Right ventricle myocardium inferior (tissue), 1 donor: ENCODE results near the gene PPIL1. TPM values are rescaled to one million over a fixed set of nuclear protein-coding genes. Genes with fewer than 3 reads are reported as not detected.

Experiments used
- ATAC-seq: fragments of 200-7000 bp; cut with Tn5 transposase; one replicate; pipeline ENCODE4 v1.9.1; 2020; ENCODE audit warnings: mild to moderate bottlenecking, moderate library complexity
- DNase-seq: peaks from one replicate; pipeline ENCODE4 v3.0.0; 2021; ENCODE audit errors: missing footprints
- intact Hi-C: fragments of 100-400 bp; cut with DNase I; formaldehyde crosslinking; loops from one replicate; pipeline ENCODE4 v1.11.0; 2022
- long read RNA-seq: library from polyadenylated mRNA; unstranded; transcript quantifications from one replicate; pipeline ENCODE4 v2.0.0, GENCODE V29; 2021
- total RNA-seq: library from RNA; stranded (reverse); fragmentation: NEBNext Ultra II Directional; extraction: Animal tissue kit (Norgen Biotek cat#: 25700); gene quantifications from one replicate; pipeline ENCODE4 v1.2.1, GENCODE V29; 2021
- donor health status: DM: no; HTN: yes; CAD: no; lungs with severe emphysema.

Gene PPIL1
- total RNA-seq = 70.1 TPM
- long read RNA-seq, transcript PPIL1-201 (4 exons, 1,739 nt) = major isoform, 23 of 28 reads
- long read RNA-seq, partial matches to known transcripts = 5 of 28 reads
- long read RNA-seq, other reads (novel, unspliced or antisense) = 0 of 28 reads

DNA sequence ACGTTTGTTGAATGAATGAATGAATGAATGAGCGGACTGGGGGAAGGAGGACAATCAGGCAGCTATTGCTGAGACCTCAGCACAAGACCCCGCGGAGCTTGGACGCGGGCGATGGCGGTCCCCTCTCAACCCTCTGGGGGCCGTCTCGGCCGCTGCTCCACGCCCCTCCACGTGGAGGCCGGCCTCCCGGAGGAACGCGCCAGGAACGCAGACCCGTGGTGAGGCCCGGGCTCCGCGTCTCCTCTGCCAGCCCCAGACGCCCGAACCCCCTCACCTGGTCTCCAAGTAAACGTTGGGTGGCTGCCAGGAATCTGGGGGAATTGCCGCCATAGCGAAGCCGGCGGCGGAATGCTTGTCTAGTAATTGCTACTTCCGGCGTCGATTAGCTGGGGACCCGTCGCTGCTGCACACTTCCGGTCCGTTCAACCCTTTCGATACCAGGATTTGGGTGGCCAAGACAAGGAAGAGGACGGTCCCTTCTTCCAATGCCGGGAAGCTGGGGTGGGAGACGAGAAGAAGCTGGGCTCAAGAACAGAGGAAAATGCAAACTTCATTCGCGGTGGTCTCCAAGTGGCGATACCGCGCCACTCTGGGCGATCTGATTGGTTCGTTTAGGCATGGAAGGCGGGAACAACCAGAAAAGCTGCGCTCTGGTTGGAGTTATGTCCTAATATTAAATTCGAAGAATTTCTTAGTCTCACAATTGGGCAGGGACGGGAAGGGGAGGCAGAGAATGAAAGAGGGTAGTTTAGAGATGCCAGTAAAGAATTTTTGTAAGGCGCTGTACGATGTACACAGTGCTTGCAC is at the start of gene PPIL1:
Gene PPIL1 (minus strand): TSS at position 361 of the 807 bp plus-strand sequence. CDS start 31 bp downstream, at position 330.
- peak; percentile 91 for DNase-seq
- intact Hi-C loops = no loop called here

GRCh38 chr6:36924131-36924530 is 49.5 kb upstream of the PPIL1 start:
- no peak for DNase-seq
- intact Hi-C loops = no loop called here
- ATAC-seq = no peak

More for the DNA sequence above, at the start of gene PPIL1:
- ATAC-seq = peak; percentile 87

DNA sequence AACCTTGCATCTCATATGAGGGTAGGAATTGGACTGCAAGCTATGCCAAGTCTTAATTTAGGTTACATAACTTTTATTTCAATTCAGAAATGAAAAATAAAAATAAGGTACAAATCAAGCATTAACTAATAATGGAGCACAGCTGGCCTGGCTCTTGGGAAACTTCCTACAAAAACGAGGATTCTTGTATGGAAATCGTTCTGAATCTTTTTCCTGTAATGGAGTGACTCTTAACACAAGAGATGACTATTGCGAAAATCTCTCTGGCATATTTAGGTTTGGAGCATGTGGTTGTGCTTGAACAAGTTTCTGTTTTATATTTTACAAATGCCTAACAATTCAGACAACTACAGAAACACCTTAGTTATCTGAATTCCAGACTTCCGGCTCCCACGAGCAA is 45.9 kb upstream of the PPIL1 start:
- no peak for ATAC-seq
- intact Hi-C loops = no loop called here
- DNase-seq = no peak

DNA sequence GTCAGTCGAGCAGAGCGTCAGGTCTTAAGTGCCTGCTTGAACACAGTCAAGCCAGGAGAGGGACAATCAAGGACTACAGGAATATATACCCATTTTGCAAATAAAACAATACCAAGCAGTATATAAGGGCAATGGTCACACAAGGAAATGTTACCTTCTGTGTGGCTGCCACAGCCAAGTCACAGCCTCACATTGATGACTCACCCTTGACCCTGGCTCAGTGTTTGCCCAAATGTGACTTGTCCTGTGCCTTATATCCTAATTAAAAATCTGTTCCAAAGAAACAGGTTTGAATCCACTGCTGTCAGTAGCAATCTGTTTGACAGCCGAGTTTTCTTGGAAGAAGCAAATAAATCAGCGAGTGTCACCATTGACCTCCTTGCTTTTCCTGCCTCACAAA is 45.4 kb upstream of the PPIL1 start:
- intact Hi-C loops = no loop called here

GRCh38 chr6:36917541-36918193 is 43.1 kb upstream of the PPIL1 start:
- ATAC-seq = peak; percentile 70
- no peak for DNase-seq
- intact Hi-C loops = loop anchor here (5.0 kb wide), 1 partner anchor 45 kb away; no protein-coding TSS in a partner anchor

More for the DNA sequence above, 45.4 kb upstream of the PPIL1 start:
- DNase-seq = no peak
- no peak for ATAC-seq

DNA sequence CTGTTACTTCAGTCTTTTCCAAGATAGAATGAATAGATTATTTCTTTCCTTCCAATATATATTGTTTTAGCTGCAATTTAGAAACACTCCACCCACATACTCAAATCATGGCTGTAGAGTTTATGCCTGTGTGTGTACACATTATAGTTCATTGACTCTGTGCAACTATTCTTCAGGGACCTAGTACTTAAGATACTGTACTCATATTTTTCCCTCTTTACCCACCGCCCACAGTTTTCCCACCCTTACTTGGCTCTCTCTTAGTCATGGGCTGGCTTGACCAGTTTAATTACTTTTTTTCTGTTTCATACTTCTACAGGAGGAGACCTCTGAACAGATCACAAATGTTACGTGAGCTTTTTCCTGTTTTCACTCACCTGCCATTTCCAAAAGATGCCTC is 41.5 kb upstream of the PPIL1 start:
- ATAC-seq = no peak
- no peak for DNase-seq
- intact Hi-C loops = loop anchor here (5.0 kb wide), 1 partner anchor 46 kb away; no protein-coding TSS in a partner anchor

DNA sequence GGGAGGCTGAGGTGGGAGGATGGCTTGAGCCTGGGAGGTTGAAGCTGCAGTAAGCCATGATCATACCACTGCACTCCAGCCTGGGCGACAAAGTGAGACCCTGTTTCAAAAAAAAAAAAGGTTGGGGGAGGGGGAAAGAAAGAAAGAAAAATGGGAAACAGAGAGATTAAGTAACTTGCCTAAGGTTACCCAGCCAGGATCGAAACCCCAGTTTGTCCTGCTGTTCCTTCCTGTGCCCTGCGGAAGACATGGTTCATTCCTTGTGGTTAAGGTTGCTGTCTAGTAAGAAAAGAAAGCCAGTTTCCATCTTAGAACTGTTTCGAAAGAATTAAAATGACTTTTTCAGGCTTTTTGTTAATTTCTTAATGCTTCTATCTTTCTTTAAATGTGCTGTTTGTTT is 41.0 kb upstream of the PPIL1 start:
- ATAC-seq (no peak), DNase-seq (no peak)
- intact Hi-C loops = loop anchor here (5.0 kb wide), 1 partner anchor 47 kb away; no protein-coding TSS in a partner anchor

- intact Hi-C loops = no loop called here
- DNase-seq = no peak
- ATAC-seq = no peak
Observed at GRCh38 chr6:36914227-36914794, 39.7 kb upstream of the PPIL1 start.

DNA sequence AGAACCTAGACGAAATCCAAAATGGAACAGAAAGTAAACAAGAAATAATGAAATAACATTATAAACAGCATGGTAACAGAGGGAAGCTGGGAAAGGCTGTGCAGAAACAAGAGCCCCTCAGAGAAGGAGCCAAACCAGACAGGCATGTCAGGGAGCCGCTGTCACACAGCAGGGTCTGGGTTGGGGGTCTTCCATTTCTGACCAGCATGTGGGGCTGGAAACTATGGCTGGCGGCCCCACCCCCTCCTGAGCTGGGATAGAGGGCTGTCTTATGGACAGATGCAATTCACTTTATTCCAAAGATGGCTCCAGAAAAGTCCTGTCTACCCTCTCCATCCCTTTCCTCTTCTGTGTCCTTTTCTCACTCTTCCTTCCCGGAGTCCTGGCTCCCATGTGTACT is 38.5 kb upstream of the PPIL1 start:
- no peak for ATAC-seq
- intact Hi-C loops = no loop called here

DNA sequence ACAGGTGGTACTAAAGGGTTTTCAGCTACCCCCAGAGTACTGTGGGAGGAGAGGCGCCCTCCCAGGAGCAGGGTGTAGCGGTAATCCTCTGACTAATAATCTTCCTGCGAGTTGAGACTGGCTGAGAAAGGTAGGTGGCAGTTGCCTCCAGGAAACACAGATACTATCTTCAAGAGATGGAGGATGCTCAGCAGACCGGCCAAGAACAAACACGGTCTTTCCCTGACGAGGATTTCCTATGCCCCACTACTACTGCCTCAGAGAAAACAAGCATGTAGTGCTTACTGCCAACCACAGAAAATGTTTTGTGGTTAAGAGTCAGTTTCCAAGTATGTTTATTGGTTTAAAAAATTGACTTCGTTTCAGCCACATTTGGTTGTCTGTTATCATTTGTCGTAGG is 38.0 kb upstream of the PPIL1 start:
- intact Hi-C loops = no loop called here
- ATAC-seq = no peak
- no peak for DNase-seq

More for the DNA sequence above, 38.5 kb upstream of the PPIL1 start:
- no peak for DNase-seq

DNA sequence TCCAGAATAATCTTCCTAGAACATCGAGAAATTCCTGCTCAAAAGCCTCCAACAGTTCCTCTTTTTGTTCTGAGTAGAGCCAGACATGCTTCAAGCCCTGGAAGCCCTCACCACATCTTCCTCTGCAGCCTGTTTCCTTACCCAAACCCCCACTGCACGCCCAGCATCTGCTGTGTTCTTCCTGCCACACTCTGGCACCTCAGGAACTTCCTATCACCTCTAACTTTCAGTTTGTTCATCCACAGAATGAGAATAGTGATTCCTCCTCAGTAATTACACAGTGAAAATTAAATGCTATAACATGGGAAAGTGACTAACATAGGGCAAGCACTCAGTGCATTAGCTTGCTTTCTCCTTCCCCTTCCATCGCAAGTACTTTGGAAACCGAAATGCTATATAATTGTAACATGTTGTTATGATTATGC is 37.4 kb upstream of the PPIL1 start:
- no peak for DNase-seq
- no peak for ATAC-seq
- intact Hi-C loops = no loop called here

- ATAC-seq (no peak), DNase-seq (no peak)
- intact Hi-C loops = loop anchor here (5.0 kb wide), 1 partner anchor 64 kb away; no protein-coding TSS in a partner anchor
Observed at GRCh38 chr6:36908747-36909146, 34.1 kb upstream of the PPIL1 start.

DNA sequence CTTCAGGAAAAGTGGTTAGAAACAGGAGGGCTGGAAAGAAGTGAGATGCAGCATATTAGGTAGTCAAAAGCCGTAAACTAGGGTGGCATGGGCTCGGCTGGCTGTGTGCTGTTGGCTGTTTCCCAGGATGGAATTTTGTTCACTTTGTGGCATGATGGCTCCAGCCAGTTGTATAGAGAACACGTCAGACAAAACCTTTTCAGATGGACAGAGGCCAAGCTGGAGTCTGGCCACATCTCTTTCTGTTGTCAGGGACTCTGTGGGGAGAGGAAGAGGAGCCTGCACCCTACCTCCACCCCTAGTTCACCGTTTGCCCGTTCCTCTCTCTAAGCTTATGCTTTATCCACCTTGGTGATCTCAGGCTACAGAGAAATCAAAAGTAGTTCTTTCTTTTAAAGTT is 33.2 kb upstream of the PPIL1 start:
- ATAC-seq (peak; percentile 86), DNase-seq (peak; percentile 74)
- intact Hi-C loops = loop anchor here (5.0 kb wide), 1 partner anchor 65 kb away; no protein-coding TSS in a partner anchor

DNA sequence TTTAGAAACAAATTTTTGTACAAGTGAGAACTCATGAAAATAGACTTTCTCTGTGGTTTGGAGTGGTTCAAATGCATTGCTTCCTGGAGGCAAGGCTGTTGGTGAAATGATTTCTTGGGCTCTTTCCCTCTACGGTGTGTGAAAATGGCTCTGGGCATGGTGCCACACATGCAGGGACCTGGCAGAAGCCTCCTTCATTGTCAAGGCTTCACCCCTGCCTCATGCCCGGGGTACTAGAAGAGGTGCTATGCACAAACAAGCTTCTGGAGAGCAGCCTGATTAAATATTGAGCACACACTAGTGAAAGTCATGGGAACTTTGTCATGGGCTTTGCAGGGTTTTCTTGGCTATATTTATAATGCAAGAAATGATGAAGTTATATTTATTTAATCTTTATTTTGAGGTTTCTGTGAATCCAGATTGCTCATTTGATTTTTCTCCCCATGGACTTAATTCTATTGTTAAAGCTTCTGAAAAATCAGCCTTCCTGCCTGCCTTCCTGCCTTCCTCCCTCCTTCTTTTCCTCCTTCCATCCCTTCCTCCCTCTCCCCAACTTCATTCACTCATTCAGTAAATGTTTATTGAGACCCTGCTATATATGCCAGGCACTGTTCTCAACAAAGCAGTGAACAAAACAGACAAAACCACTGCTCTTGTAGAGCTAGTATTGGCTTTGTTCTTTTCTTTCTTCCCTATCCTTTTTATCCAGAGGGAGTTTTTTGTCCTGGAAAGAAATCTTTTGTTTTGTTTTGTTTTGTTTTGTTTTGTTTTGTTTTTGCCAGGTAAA is 32.1 kb upstream of the PPIL1 start:
- intact Hi-C loops = loop anchor here (5.0 kb wide), 1 partner anchor 66 kb away; no protein-coding TSS in a partner anchor
- DNase-seq (no peak), ATAC-seq (peak; percentile 84)

- DNase-seq (no peak), ATAC-seq (no peak)
- intact Hi-C loops = loop anchor here (5.0 kb wide), 1 partner anchor 67 kb away; no protein-coding TSS in a partner anchor
Observed at GRCh38 chr6:36904851-36905393, 30.3 kb upstream of the PPIL1 start.

DNA sequence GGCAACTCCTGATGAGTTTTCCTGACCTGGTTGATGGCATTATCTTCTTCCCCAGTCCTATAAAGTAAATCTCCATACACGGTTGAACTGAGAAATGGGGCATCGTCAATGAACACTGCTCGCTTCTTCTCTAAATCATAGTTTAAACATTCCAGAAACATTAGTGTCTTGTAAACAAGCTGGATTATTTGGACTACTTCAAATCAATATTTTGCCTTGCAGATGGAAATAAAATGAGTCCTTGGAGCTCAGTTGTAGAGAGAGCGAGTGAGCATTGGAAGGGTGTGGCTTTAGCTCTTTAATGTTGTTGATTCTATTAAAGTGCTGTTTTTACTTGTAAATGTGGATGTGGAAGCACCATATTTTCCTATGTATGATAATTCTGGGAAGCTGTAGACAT is 29.5 kb upstream of the PPIL1 start:
- DNase-seq = no peak
- ATAC-seq = no peak
- intact Hi-C loops = no loop called here

GRCh38 chr6:36897609-36898008 is 23.0 kb upstream of the PPIL1 start:
- no peak for DNase-seq
- intact Hi-C loops = no loop called here
- ATAC-seq = peak; percentile 46
